Inflammatory macrophage treated with lipopolysaccharide for 1 hour (primary cell): ENCODE data around the gene HIRA.
"Not testable (repeated sequence)": the region's sequence is repeated elsewhere in the genome, so short reads cannot be mapped to it uniquely, and the experiment has no call there.

Experiments
- DNase-seq, 2 donors: peaks; one replicate each; pipeline ENCODE4 v3.0.0-alpha.2; 2020 to 2022

HIRA gene

DNA sequence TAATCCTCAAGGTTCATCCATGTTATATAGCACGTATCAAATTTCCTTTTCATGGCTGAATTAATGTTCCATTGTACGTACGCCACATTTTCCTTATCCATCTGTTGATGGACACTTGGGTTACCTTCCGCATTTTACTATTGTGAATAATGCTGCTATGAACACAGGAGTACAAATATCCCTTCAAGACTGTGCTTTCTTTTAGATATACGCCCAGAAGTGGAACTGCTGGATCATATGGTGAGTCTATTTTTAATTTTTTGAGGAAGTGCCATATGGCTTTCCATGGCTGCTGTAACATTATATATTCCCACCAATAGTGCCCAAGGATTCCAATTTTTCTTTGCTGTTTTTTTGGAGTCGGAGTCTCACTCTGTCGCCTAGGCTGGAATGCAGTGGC, 6.8 kb upstream of the HIRA start:
- DNase-seq = peak in 1 of 2 donors; percentile 25

DNA sequence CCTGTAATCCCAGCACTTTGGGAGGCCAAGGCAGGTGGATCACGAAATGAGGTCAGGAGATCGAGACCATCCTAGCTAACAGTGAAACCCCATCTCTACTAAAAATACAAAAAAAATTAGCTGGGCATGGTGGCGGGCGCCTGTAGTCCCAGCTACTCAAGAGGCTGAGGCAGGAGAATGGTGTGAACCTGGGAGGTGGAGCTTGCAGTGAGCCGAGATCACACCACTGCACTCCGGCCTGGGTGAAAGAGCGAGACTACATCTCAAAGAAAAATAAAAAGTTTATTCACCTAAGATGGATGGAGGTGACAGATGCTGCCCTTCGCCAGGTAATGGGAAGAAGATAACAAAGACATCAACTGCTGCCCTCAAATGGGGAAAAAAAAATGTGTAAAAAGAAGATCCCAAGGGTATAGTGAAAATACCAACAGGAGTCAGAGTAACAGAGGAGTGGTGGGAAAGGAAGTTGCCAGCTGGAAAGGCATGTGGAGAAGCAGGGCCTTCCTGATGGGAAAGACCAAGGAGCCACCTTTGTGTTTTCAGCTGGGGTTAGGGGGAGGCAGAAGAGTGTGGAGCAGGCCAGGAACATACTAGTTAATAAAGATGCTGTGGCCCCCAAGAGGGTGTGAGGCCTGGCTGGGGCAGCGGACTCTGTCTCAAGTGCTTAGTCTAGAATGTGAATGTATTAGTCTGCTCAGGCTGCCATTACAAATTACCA, 5.1 kb upstream of the HIRA start:
- DNase-seq = not testable (repeated sequence)

DNA sequence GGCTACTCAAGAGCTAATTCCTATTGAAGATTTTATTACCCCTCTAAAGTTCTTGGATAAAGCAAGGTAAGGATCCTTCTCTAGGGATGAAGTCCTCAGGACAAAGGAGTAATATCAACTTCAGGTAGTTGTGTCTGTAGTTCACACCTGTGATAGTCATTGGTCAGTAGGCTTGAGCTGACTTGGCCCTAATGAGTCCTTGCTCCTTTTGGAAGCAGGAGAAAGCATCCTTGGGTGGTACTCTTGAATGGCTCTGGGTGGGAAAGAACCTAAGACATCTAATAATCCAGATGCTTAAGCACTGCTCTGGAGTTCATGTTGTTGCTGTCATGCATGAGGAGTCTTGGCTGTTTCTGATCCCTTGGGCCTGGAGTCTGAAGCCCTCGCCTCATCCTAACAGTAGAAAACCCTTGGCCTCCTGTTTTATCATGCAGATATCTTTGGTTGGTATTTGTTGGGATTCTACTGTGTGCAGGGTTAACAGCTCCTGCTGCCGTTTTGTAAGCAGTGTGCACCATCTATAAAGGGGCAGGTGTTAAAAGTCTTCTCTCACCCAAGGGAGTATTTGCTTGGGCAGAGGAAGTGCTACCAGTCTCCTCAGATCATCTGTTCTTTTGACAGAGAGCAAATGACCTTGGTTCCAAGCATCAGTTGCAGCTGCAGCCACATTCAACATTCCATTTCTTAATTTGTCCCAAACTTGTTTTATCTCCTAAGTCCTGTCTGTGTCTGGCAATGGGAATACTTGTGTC, 3.5 kb upstream of the HIRA start:
- DNase-seq = no peak

DNA sequence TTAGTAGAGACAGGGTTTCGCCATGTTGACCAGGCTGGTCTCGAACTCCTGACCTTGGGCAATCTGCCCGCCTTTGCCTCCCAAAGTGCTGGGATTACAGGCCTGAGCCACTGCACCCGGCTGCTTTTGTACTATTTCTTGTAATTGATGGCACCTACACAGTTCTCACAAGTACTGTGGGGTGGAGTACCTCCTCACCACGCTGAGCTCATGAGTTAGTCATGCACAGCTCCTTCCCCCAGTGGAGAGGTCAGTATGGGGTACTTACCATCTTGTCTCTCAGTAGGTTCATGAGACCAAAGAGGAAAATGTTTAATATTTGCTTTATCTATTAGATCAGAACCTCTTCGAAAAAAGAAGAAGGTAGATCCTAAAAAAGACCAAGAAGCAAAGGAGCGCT, 2.9 kb upstream of the HIRA start:
- DNase-seq = no peak

DNA sequence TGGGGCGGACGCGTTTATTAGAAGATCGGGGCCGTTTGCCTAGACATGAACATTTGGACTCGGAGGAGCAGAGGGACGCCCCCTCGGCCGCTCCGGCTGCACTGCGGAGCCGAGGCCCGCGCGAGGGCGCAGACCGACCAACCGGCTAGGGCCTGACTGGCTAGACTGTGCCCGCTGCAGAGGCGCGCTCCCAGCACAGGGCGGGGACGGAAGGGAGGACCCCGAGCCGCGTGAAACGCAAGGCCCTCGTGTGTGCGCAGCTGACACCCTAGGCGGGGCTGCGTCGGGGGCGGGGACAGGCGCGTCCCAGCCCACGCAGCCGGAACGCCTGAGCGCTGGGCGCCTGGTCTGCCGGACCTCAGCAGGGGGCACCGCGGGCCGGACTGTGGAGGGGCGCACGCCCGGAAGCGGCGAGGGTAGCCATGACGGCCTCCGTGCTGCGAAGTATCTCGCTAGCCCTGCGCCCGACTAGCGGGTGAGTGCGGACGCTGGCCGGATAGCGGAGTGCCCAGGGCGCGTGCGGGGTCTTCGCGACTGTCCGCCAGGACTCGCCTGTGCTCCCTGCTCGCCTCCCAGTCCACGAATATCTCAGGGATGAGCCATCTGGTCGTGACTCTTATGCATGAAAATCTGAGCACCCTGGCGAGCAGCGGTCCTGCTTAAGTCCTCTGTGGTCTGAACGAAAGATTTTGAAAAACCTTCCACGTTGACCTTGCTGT, 759 bp upstream of the HIRA start, which contains the start of gene MRPL40:
MRPL40 (plus strand) TSS at position 413 of the 719 bp plus-strand sequence; CDS start at position 423, 10 bp downstream.
- peak; percentile 94 to 97 for DNase-seq

DNA sequence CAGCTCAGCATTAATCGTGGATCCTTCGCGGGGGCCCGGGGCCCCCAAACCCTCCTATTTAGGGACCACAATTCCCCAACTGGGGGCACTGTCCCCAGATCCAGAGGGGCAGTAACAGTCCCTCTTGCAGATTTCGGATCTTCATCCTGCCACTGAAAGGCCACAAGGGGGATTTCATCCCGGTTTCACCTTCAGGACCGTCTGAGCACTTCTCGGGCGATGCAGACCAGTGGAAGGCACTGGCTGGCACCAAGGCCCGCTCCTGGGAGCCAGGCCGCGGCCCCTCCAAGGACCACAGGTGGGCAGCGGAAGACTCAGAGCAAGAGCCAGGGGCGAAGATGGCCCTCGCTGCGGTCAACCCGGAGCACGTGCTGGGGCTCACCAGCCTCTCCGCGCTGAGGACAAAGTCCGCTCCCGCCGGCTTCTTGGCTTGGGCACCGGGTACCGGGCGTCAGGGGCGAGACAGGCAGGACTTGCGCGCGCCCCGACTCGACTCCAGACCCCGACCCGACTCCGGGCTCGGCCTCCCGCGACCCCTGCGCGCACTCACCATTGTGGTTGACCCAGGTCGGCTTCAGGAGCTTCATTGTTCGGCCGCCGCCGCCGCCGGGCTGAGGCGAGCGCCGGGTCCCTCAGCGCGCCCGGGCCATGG, 517 bp downstream of the HIRA start:
- DNase-seq = no peak

DNA sequence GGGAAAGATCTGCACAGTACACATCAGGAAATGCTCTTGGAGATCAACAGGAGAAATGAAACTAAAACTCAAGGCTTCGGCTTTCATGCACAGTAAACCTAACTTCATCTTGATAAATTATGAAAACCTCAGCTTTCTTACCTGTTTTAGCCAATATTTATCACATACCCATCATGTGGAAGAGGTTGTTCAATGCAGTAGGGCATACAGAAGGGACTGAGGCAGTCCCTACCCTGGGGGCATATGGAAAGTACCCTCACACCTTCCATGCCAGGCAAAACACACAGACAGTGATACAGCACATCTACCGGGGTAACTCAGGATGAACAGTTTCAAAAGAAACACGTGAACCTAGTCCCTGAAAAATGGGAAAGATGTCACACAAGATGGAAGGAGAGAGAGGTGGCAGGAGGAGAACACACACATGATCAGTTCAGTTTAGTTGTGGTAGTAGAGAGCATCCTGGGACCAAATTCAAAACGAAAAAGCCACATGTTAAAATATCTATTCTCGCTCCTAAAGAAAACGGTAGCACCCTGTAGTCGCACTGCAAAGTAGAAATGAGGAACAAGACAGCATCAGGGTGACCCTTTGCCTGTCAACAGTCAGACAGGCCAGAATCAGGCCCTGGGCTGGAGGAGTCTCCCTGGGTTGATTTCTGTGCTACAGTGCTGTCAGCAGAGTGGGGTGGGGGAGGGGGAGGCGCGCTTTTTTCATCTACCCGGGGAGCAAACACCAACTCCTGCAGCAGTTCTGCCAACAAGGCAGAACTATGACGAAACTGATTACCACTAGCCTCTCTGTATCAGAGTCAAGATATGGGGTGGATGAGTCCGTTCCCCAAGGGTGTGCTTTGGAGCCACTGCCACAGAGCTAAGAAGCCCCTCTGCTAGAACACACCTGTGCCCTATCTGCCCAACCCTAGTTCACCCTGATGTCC, 1.3 kb downstream of the HIRA start:
- peak; percentile 44 to 48 for DNase-seq

DNA sequence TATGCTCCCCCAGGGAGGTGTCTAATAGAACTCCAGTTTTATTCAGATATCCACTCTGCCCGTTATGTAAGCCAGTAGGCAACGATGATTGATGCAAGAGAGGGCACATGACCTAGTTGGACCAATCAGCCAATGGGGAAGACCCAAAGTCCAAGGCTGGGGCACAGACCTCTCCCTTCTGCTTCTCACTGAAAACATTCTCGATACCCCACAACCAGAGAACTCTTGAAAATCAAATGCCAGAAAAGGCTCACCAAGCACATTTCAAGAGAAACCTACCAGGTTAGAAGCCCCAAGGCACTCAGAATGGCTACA, 7.4 kb downstream of the HIRA start:
- peak in 1 of 2 donors; percentile 30 for DNase-seq

DNA sequence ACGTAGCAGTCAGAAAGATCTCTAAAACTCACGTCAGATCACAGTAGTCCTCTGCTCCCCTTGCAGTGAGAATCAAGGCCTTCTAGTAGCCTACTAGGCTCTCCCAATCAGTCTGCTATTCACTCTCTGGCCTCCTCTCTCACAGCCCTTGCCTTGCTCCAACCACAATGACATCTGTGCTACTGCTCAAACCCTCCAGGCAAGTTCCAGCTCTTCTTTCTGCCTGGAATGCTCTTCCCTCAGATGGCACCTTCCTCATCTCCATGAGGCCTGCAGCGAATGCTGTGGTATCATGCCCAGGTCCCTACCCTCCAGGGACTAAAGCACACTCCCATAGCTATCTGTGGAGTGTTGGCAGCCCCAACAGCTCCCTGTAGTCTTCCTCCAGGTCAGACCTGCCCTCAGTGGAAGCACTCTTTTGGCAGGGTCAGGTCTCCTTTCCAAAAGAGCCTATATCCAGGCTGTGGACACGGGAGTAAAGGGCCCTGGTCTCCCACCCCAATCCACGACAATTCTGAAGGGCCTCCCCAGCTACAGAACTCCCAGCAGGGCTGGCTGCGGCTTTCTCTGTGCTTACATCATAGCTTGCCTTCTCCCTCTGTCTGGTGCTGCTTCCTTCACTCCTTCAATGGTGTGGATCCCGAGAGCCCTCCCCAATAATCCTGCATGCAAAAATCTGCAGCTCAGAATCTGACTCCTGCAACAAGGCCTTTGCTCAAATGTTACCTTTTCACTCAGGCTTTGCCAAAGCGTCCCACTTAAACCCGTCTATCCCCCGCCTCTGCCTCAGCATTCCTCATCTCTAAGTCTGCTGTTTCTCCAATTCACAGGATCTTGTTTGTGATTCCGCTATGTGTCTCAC, 8.9 kb downstream of the HIRA start:
- no peak for DNase-seq

DNA sequence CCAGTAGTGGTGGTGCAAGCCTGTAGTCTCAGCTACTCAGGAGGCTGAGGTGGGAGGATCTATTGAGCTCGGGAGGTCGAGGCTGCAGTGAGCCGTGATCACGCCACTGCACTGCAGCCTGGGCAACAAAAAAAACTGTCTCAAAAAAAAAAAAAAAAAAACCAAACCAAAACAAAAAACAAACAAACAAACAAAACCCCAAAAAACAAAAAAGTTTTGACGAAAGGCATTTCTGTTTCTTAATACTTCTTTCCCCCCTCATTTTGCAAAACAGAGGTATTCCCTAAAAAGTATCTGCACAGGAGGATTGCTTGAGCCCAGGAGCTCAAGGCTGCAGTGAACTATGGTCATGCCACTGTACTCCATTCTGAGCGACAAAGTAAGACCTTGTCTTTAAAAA, 11.2 kb downstream of the HIRA start:
- DNase-seq = no peak

DNA sequence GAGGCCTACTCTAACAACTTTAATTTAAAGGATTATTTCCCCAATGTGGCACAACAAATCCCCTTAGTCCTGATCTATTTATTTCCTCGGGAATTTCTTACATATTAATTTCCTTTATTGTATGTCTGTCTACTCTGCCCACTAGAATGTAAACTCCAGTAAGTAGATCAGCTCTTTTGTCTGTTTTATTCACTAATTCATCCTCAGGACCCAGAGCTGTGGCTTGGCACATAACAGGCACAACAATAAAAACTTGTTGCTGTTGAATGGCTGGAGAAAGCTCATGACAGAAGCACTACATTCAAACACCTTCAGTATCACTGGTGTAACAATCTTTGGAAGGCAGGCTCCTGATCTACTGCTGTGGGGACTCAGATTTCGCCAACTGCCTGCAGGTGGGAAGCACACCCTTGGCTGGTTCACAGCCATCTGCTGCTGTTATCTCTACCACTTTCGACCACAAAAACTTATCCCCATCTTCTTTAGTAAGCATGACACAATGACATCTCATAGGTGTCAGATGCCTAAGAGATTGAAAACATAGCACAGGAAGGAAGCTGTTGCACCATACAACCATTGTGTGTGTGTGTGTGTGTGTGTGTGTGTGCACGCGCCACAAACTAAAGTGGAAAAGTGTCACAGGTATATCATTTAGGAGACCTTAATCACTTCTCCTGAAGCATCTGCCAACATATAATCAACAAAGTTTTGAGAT, 11.9 kb downstream of the HIRA start:
- no peak for DNase-seq

DNA sequence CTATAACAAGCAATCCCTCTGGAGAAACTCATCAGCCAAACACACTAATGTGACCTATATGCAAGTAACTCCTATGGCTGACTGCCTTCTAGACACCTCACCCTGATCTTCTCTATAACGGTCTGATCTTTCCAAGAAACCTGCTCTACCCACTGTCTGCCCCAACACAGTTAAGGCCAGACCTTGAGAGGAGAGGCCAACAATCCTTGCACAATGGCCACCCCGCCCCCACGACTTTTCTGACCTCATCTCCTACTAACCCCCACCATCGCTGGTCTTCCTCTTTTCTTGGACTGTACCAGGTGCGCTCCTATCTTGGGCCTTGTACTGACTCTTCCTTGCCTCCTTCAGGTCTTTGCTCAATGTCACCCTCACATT, 12.5 kb downstream of the HIRA start:
- DNase-seq = peak; percentile 48 to 50

DNA sequence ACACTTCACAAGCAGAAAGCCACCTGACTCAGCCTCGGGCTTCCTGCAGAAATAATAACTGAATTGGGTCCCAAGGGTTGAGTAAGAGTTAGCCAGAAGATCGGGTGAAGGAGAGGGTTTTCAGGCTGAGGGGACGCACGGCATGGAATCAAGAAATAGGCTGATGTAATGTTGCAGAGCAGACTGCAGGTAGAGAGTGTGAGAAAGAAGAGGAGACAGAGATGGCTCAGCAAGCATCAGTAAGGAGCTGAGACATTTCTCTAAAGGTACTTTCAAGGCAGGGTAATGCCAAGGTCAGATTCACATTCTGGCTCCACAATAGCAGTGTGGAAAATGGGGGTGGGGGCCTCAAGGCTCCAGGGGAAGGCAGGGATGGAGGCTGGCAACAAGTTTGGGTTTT, 18.6 kb downstream of the HIRA start:
- no peak for DNase-seq

DNA sequence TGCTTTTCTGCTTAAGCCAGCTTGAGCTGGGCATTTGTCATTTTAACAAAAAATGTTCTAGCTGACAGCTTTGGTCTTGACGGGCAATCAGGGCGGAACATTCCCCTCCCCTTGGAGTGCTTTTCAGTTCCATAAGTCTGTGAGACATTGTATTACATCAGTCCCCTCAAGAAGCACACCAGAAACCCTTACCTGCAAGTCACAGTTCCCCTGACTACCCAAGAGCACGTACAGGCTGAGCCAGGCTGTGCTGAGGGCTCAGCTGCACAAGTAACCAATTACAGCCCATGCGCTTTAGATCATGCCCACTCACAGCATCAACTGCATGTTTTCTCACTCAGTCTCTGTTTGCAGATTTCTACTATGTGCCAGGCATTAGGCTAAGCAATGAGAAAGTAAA, 19.1 kb downstream of the HIRA start:
- no peak for DNase-seq

DNA sequence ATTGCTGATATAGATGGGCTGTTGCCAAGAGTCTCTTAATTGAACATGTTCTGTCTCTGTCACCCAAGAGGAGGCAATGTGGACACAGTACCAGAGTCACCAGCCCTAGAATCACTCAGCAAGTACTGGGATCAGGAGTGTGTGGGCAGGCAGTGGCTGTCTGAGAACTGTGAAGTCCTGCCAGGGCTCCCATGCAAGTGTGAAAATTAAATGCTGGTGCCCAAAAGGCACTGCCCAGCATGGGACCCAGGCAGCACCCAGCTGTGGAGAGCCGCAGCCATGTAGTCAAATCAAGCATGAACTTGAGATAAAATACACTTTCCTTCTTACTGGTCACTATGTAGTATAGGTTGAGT, 19.9 kb downstream of the HIRA start:
- no peak for DNase-seq

DNA sequence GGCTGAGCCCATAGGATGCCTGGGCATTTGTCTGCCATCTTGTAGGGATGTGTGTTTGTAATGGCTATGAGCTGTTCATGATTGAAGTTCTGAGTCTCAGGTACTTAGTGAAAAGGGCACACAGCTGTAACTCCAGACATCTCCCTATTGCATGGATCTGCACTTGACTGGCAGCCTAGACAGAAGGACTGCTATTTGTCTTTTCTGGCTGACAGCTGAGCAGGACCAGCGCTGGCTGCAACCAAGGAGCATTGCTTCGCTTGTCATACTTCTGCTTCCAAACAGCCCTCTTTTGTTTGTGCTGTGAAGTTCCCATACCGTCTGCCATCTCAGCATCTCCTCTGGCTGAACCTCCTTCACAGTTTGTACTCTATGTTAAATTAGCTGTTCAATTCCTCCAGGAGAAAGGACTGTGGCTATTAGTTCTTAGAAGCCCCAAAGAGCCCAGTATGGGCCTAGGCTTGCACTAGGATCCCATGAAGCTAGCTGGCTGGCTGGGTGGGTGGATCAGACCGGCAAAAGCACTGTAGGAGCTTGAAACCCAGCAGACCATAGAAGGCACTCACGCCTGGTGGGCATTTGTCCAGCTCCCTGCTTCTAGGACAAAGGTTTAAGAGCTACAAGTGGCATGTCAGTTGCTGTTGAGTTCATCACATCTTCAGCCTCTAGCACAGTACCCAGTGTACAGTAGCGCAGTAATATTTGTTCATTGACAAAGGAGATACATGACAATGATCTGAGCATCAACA, 20.4 kb downstream of the HIRA start:
- DNase-seq = no peak

DNA sequence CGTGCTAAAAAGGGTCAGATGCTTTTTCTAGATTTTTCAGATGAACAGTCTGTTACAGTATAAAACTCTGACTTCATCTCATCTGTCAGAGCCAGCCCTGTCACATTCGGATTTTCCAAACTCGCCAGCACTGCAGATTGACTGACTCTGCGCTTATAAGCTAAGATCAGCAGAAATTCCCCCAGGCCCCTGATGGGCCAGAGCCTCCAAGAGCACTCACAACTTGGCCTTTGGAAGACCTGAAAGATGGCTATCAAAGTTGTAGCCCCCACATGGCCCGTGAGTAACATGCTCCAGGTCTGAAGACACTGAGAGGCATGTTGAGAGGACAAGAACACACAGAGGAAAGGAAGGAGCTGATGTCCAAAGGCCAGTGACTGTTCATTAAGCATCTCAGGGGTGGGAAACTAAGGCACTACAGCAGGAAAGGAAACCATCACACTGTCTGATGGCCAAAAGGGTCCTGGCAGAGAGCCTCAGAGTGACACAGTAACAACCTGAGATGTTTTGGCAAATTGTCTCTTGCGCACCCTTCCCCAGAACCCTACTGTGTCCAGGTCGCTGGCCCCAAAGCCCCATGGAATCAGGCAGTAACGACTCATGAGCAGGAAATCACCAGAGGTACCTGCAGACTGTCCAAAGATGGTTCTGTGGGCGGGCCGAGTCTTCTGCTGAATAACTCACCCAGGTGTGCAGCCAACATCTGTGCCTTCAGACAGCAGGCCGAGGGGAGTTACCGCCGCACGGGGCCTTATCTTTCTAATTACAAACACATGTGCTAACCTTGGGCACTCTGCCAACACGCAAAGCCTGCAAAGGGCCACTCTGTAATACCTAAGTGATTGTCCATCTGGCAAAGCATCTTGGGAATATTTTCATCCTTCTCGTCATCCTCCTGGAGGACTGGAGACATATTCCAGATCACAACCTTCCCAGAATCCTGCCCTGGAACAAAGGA, 23.6 kb downstream of the HIRA start:
- DNase-seq = no peak

DNA sequence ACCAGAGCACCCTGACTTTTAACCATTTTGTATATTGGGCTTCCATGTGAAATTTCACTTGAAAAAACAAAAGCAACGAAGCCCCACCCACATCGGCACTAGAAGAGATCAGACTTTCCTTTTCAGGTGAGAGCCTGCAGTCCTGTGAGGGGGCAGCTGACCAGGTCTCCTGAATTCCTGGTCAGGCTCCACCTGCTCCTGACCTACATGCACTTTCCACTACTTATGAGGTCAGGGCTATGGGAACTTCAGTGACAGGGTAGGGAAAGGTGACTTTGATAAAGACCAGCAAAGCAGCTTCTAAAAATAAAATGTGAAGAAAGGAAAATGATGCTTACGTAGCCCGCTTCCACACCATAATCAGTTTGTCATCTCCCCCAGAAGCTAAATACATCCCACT, 24.7 kb downstream of the HIRA start:
- no peak for DNase-seq
